Raji (cell line): Measurements from ENCODE around the gene BPHL.

ENCODE experiments used
- POLR2A ChIP-seq: IDR thresholded peaks from 2 replicates; pipeline ENCODE4 v1.6.1; 2011; ENCODE audit warnings: low read depth, low read length, control low read depth; ENCODE audit not compliant: insufficient read depth

BPHL gene

GRCh38 chr6:3162565-3163247 is 44.2 kb downstream of the BPHL start:
- TF ChIP-seq POLR2A: no peak

- no peak for TF ChIP-seq POLR2A
These were observed 44.7 kb downstream of the BPHL start for GRCh38 chr6:3163248-3163594.

- TF ChIP-seq POLR2A: no peak
These were observed 45.9 kb downstream of the BPHL start for GRCh38 chr6:3164388-3164787.

GRCh38 chr6:3165631-3166534 is 47.4 kb downstream of the BPHL start:
- TF ChIP-seq POLR2A: no peak

GRCh38 chr6:3175715-3176402 is 57.3 kb downstream of the BPHL start:
- no peak for TF ChIP-seq POLR2A

- TF ChIP-seq POLR2A: no peak
These were observed 58.2 kb downstream of the BPHL start for GRCh38 chr6:3176562-3177355.

- TF ChIP-seq POLR2A: no peak
These were observed 62.6 kb downstream of the BPHL start for GRCh38 chr6:3181105-3181504.

GRCh38 chr6:3183066-3183465 is 64.6 kb downstream of the BPHL start:
- TF ChIP-seq POLR2A: no peak

GRCh38 chr6:3186974-3187382 is 68.5 kb downstream of the BPHL start:
- TF ChIP-seq POLR2A: no peak

GRCh38 chr6:3188262-3188661 is 69.8 kb downstream of the BPHL start:
- no peak for TF ChIP-seq POLR2A

GRCh38 chr6:3190056-3190455 is 71.5 kb downstream of the BPHL start:
- TF ChIP-seq POLR2A: no peak

- no peak for TF ChIP-seq POLR2A
These were observed 72.3 kb downstream of the BPHL start for GRCh38 chr6:3190779-3191178.

- no peak for TF ChIP-seq POLR2A
These were observed 74.8 kb downstream of the BPHL start for GRCh38 chr6:3193102-3193849.
